WTC11 (cell line): Measurements from ENCODE around the gene HS3ST3A1.

Source experiments
- CBFB ChIP-seq: sonication (generic); formaldehyde crosslinking; IDR thresholded peaks from 2 replicates; pipeline ENCODE4 v1.8.1; 2022; ENCODE audit warnings: mild to moderate bottlenecking, low read depth, missing genetic modification reagents
- NFYB ChIP-seq: sonication (generic); formaldehyde crosslinking; conservative IDR thresholded peaks from 2 replicates; pipeline ENCODE4 v1.8.0; 2022; ENCODE audit warnings: low read depth, missing genetic modification reagents
- RELA ChIP-seq: sonication (generic); formaldehyde crosslinking; IDR thresholded peaks from 2 replicates; pipeline ENCODE4 v1.8.1; 2022; ENCODE audit warnings: missing genetic modification reagents, mild to moderate bottlenecking, borderline replicate concordance
- ZNF232 ChIP-seq: sonication (generic); formaldehyde crosslinking; IDR thresholded peaks from 2 replicates; pipeline ENCODE4 v1.8.0; 2022; ENCODE audit warnings: mild to moderate bottlenecking, missing genetic modification reagents
- TF ChIP-seq, protein P1 (sequence below): sonication (generic); formaldehyde crosslinking; IDR thresholded peaks from 2 replicates; pipeline ENCODE4 v1.8.1; 2023; ENCODE audit warnings: mild to moderate bottlenecking, missing genetic modification reagents, moderate library complexity
- TF ChIP-seq, protein P2 (sequence below): fragments of 200-600 bp; IDR thresholded peaks from 2 replicates; pipeline ENCODE4 v1.8.0; 2022; ENCODE audit warnings: antibody characterized with exemption
- TF ChIP-seq, protein P3 (sequence below): sonication (generic); formaldehyde crosslinking; IDR thresholded peaks from 2 replicates; pipeline ENCODE4 v1.8.1; 2023; ENCODE audit warnings: mild to moderate bottlenecking, moderate library complexity, missing genetic modification reagents
- TF ChIP-seq, protein P4 (sequence below): sonication (generic); formaldehyde crosslinking; IDR thresholded peaks from 2 replicates; pipeline ENCODE4 v1.8.1; 2022; ENCODE audit warnings: mild to moderate bottlenecking, missing genetic modification reagents, moderate library complexity, borderline replicate concordance

DNA sequence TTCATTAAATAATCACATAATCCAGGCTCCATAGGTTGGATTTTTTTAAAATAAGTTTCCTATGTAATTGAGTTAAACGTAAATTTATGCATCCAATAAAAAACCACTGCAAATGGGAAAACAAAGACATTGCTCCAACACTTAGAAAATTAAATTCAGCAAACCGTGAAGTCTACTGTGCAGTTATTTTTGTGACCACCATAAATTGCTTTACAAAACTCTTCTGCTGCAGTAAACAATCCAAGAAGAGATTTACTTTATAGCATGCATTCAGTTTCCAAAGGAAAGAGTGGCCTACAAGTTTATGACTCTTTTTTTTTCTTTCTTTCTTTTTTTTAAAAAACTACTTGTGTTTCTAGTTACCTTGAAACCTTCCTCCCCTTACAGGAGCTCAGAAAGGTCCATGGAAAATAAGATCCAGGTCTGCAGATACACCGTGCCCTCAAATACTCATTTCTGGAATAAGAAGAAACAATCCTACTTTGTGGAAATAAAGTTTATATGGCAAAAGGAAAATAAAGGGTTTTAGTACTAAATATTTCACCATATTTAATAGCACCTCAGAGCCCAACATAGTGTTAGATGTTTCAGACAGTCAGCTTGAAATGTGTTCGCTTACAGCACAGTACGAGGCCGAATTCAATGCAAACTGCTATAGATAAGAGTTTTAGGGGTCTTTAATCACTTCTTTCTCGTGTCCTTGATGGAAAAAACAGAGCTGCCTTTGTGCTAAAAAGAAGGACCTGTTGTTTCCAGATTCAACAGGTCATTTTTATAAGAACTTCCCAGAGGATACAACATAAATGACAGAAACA lies 3.2 kb downstream of the HS3ST3A1 start:
- TF ChIP-seq, protein P1, sequence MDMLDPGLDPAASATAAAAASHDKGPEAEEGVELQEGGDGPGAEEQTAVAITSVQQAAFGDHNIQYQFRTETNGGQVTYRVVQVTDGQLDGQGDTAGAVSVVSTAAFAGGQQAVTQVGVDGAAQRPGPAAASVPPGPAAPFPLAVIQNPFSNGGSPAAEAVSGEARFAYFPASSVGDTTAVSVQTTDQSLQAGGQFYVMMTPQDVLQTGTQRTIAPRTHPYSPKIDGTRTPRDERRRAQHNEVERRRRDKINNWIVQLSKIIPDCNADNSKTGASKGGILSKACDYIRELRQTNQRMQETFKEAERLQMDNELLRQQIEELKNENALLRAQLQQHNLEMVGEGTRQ (CRISPR knock-in tag), result no peak
- TF ChIP-seq RELA (CRISPR knock-in tag) (no peak), NFYB (no peak), CBFB (CRISPR knock-in tag) (no peak), ZNF232 (CRISPR knock-in tag) (no peak)
- TF ChIP-seq, protein P2, sequence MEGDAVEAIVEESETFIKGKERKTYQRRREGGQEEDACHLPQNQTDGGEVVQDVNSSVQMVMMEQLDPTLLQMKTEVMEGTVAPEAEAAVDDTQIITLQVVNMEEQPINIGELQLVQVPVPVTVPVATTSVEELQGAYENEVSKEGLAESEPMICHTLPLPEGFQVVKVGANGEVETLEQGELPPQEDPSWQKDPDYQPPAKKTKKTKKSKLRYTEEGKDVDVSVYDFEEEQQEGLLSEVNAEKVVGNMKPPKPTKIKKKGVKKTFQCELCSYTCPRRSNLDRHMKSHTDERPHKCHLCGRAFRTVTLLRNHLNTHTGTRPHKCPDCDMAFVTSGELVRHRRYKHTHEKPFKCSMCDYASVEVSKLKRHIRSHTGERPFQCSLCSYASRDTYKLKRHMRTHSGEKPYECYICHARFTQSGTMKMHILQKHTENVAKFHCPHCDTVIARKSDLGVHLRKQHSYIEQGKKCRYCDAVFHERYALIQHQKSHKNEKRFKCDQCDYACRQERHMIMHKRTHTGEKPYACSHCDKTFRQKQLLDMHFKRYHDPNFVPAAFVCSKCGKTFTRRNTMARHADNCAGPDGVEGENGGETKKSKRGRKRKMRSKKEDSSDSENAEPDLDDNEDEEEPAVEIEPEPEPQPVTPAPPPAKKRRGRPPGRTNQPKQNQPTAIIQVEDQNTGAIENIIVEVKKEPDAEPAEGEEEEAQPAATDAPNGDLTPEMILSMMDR, result no peak
- TF ChIP-seq, protein P3, sequence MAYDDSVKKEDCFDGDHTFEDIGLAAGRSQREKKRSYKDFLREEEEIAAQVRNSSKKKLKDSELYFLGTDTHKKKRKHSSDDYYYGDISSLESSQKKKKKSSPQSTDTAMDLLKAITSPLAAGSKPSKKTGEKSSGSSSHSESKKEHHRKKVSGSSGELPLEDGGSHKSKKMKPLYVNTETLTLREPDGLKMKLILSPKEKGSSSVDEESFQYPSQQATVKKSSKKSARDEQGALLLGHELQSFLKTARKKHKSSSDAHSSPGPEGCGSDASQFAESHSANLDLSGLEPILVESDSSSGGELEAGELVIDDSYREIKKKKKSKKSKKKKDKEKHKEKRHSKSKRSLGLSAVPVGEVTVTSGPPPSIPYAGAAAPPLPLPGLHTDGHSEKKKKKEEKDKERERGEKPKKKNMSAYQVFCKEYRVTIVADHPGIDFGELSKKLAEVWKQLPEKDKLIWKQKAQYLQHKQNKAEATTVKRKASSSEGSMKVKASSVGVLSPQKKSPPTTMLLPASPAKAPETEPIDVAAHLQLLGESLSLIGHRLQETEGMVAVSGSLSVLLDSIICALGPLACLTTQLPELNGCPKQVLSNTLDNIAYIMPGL (CRISPR knock-in tag), result no peak
- TF ChIP-seq, protein P4, sequence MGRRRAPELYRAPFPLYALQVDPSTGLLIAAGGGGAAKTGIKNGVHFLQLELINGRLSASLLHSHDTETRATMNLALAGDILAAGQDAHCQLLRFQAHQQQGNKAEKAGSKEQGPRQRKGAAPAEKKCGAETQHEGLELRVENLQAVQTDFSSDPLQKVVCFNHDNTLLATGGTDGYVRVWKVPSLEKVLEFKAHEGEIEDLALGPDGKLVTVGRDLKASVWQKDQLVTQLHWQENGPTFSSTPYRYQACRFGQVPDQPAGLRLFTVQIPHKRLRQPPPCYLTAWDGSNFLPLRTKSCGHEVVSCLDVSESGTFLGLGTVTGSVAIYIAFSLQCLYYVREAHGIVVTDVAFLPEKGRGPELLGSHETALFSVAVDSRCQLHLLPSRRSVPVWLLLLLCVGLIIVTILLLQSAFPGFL, result no peak
